K562 (cell line): ENCODE data around the gene BPTF. TPM values are rescaled to one million over a fixed set of nuclear protein-coding genes. Genes with fewer than 3 reads are reported as not detected.

Source experiments
- ATAC-seq: fragments of 200-7000 bp; cut with Tn5 transposase; 3 replicates; pipeline ENCODE4 v1.9.1; 2020; ENCODE audit warnings: moderate library complexity
- BruUV-seq: library from RNA; stranded (reverse); fragments of 400-500 nt; replicated peaks from 2 replicates; lab custom pipeline; 2021; lab: Mats Ljungman, UMichigan
- CTCF ChIA-PET: fragments of 300-600 bp; formaldehyde crosslinking; extraction: SDS; loops from one replicate; lab custom pipeline; 2021; ENCODE audit warnings: low intra/inter-chr PET ratio; lab: Yijun Ruan, JAX
- POLR2A ChIA-PET: fragments of 300-600, 350-650 bp; sonication (Branson Sonifier 250); formaldehyde crosslinking; extraction: SDS; loops from one replicate; lab custom pipeline; 2021; ENCODE audit warnings: antibody characterized with exemption, inconsistent platforms; lab: Yijun Ruan, JAX
- DNase-seq, 4 experiments: peaks; one replicate each; pipeline versions ENCODE4 v3.0.0 to v3.0.0-alpha.2; 2011 to 2018; ENCODE audit warnings: low spot score in 3 of 4, mixed read lengths in 3 of 4; ENCODE audit errors: extremely low read depth in 1 of 4
- FAIRE-seq: peaks from 2 replicates; lab custom pipeline; 2011; peaks lifted over from hg19 to GRCh38; lab: Jason Lieb, UNC
- H2AFZ ChIP-seq: 2 replicates; pipeline ENCODE4 v1.6.0; 2011; ENCODE audit warnings: low read depth, low read length, control low read depth, inconsistent platforms
- H3K27ac ChIP-seq: fragments of 200-600 bp; 3 replicates; pipeline ENCODE4 v1.8.0; 2011; ENCODE audit warnings: low read depth, mild to moderate bottlenecking, control low read depth, inconsistent platforms, low read length, moderate library complexity, mixed read lengths; ENCODE audit errors: extremely low read depth
- H3K27me3 ChIP-seq, 2 experiments: fragments of 300-600 bp in 1 of 2; 2 replicates in 1 of 2; 3 replicates in 1 of 2; pipeline versions ENCODE4 v1.6.0 to v1.8.0; 2011; ENCODE audit warnings: inconsistent platforms in 2 of 2, low read length in 2 of 2, mild to moderate bottlenecking in 1 of 2, mixed read lengths in 1 of 2, moderate library complexity in 1 of 2; ENCODE audit not compliant: control insufficient read depth in 2 of 2, insufficient read depth in 2 of 2
- H3K36me3 ChIP-seq: fragments of 300-600 bp; 3 replicates; pipeline ENCODE4 v1.8.0; 2011; ENCODE audit warnings: mild to moderate bottlenecking, low read length, inconsistent platforms; ENCODE audit not compliant: control insufficient read depth, insufficient read depth
- H3K4me1 ChIP-seq, 2 experiments: fragments of 200-600 bp in 1 of 2; replicated peaks in 1 of 2; 2 replicates in 1 of 2; 3 replicates in 1 of 2; pipeline versions ENCODE4 v1.5.1 to v1.8.0; 2011; ENCODE audit warnings: inconsistent platforms in 2 of 2, low read length in 2 of 2, mild to moderate bottlenecking in 1 of 2, mixed read lengths in 1 of 2, moderate library complexity in 1 of 2; ENCODE audit not compliant: control insufficient read depth in 2 of 2, insufficient read depth in 2 of 2
- H3K4me2 ChIP-seq: 2 replicates; pipeline ENCODE4 v1.6.1; 2011; ENCODE audit warnings: low read length, control low read depth, inconsistent platforms, mixed read lengths; ENCODE audit not compliant: insufficient read depth
- H3K4me3 ChIP-seq: fragments of 200-600 bp; sonication (generic), shearing (Covaris generic); 2 replicates; pipeline ENCODE4 v1.5.1; 2016; ENCODE audit warnings: control low read depth, inconsistent platforms
- H3K79me2 ChIP-seq: fragments of 200-600 bp; 3 replicates; pipeline ENCODE4 v1.8.0; 2011; ENCODE audit warnings: low read length, inconsistent platforms; ENCODE audit not compliant: control insufficient read depth, insufficient read depth
- H3K9ac ChIP-seq, 2 experiments: 2 replicates each; pipeline versions ENCODE4 v1.6.0 to v1.6.1; 2011; ENCODE audit warnings: low read depth in 2 of 2, low read length in 2 of 2, control low read depth in 1 of 2, inconsistent platforms in 1 of 2, mild to moderate bottlenecking in 1 of 2, mixed read lengths in 1 of 2; ENCODE audit not compliant: insufficient read depth in 1 of 2
- H3K9me1 ChIP-seq: one replicate; pipeline ENCODE4 v1.6.0; 2011; ENCODE audit warnings: inconsistent platforms, mild to moderate bottlenecking, low read length, moderate library complexity; ENCODE audit not compliant: control insufficient read depth, insufficient read depth
- H3K9me3 ChIP-seq: replicated peaks from 2 replicates; pipeline ENCODE4 v1.5.1; 2011; ENCODE audit warnings: low read depth, low read length, inconsistent platforms; ENCODE audit not compliant: control insufficient read depth, insufficient read depth
- H4K20me1 ChIP-seq: replicated peaks from 2 replicates; pipeline ENCODE4 v1.6.1; 2011; ENCODE audit warnings: low read length, inconsistent platforms, mixed read lengths; ENCODE audit not compliant: control insufficient read depth, insufficient read depth
- BHLHE40 ChIP-seq: IDR thresholded peaks from 2 replicates; pipeline ENCODE4 v1.6.1; 2011; ENCODE audit warnings: low read length, improper control_type of control experiment
- CTCFL ChIP-seq: IDR thresholded peaks from 2 replicates; pipeline ENCODE4 v1.6.1; 2011; ENCODE audit warnings: borderline replicate concordance, low read depth, mild to moderate bottlenecking, moderate library complexity, low read length; ENCODE audit not compliant: insufficient read depth, poor library complexity, severe bottlenecking
- DIDO1 ChIP-seq: fragments of 450-650 bp; IDR thresholded peaks from 2 replicates; pipeline ENCODE4 v1.6.1; 2016; ENCODE audit warnings: low read depth, missing biosample characterization, missing genetic modification characterization
- DLX4 ChIP-seq: fragments of 250-450 bp; sonication (Bioruptor Pico); IDR thresholded peaks from 2 replicates; pipeline ENCODE4 v1.6.1; 2021; ENCODE audit warnings: mild to moderate bottlenecking
- E2F8 ChIP-seq: fragments of 450-650 bp; IDR thresholded peaks from 2 replicates; pipeline ENCODE4 v1.7.1; 2018; ENCODE audit warnings: mild to moderate bottlenecking, low read depth; ENCODE audit not compliant: partially characterized antibody
- HMGN3 ChIP-seq: IDR thresholded peaks from 2 replicates; pipeline ENCODE4 v1.6.1; 2011; ENCODE audit warnings: borderline replicate concordance, low read depth, mild to moderate bottlenecking, mixed read lengths, low read length; ENCODE audit not compliant: insufficient read length; ENCODE audit errors: extremely low read depth
- SMARCA5 ChIP-seq: fragments of 450-650 bp; IDR thresholded peaks from 2 replicates; pipeline ENCODE4 v1.6.1; 2016
- SP1 ChIP-seq: sonication (generic); formaldehyde crosslinking; IDR thresholded peaks from 2 replicates; pipeline ENCODE4 v1.8.1; 2022; ENCODE audit warnings: mild to moderate bottlenecking, missing genetic modification reagents
- SRF ChIP-seq, 2 experiments: fragments of 250-450, 450-650 bp in 1 of 2; sonication (Bioruptor Pico) in 1 of 2; sonication (generic) in 1 of 2; formaldehyde crosslinking; IDR thresholded peaks; 2 replicates each; pipeline versions ENCODE4 v1.5.0 to v1.5.1; 2020 to 2022; ENCODE audit warnings: mild to moderate bottlenecking in 1 of 2, missing genetic modification reagents in 1 of 2
- TARDBP ChIP-seq: fragments of 450-650 bp; IDR thresholded peaks from 2 replicates; pipeline ENCODE4 v1.6.1; 2016
- TCFL5 ChIP-seq: fragments of 250-450 bp; sonication (Bioruptor Pico); conservative IDR thresholded peaks from 2 replicates; pipeline ENCODE4 v1.6.1; 2021; ENCODE audit warnings: mild to moderate bottlenecking, moderate library complexity, matching md5 sums
- ZFPM2 ChIP-seq: fragments of 250-450 bp; sonication (Bioruptor Pico); IDR thresholded peaks from 2 replicates; pipeline ENCODE4 v1.5.1; 2022; ENCODE audit warnings: mild to moderate bottlenecking
- ZNF175 ChIP-seq: fragments of 200-800 bp; sonication (Bioruptor generic); IDR thresholded peaks from 2 replicates; pipeline ENCODE4 v1.6.1; 2016; ENCODE audit warnings: low read depth, mild to moderate bottlenecking, missing genetic modification characterization, missing compliant biosample characterization
- ZNF24 ChIP-seq: fragments of 450-650 bp; IDR thresholded peaks from 2 replicates; pipeline ENCODE4 v1.6.1; 2016
- ZNF766 ChIP-seq: fragments of 200-800 bp; sonication (Bioruptor generic); conservative IDR thresholded peaks from 2 replicates; pipeline ENCODE4 v1.6.1; 2016; ENCODE audit warnings: missing genetic modification characterization, missing compliant biosample characterization
- WGBS: fragments of 100-300 bp; shearing (Covaris generic); methylation state at CpG from one replicate; pipeline ENCODE4 v1.1.6; 2016; ENCODE audit warnings: low coverage, mixed read lengths; ENCODE audit not compliant: insufficient coverage; ENCODE audit errors: missing lambda C conversion rate; 5-methylcytosine and 5-hydroxymethylcytosine counted together
- in situ Hi-C: fragments of 300-500 bp; cut with MboI; formaldehyde crosslinking; loops from 4 replicates; pipeline ENCODE4 v1.15.0; 2018; ENCODE audit warnings: inconsistent platforms, mixed read lengths
- intact Hi-C: fragments of 100-400 bp; cut with micrococcal nuclease; formaldehyde crosslinking; loops from 2 replicates; pipeline ENCODE4 v1.14.2; 2022
- polyA plus RNA-seq, 8 experiments: library from polyadenylated mRNA; depleted of rRNA in 4 of 8; stranded (reverse) in 5 of 8; unstranded in 3 of 8; fragments of >200 nt; fragmentation: Nextera tagmentation in 2 of 8; fragmentation: Illumina TruSeq in 1 of 8; extraction: Ambion mirVana in 2 of 8; extraction: Trizol in 1 of 8; gene quantifications; 2 replicates each; pipeline versions ENCODE4 v1.2.1 to v1.2.3, GENCODE V29; 2011 to 2014; ENCODE audit warnings: inconsistent platforms in 1 of 8, missing spikeins in 1 of 8
- total RNA-seq, 7 experiments: library from RNA; depleted of rRNA in 6 of 7; stranded (reverse); fragments of >200 nt in 6 of 7; fragmentation: Illumina TruSeq in 2 of 7; extraction: Trizol in 2 of 7; gene quantifications; 2 replicates each; pipeline versions ENCODE4 v1.2.1 to v1.2.3, GENCODE V29; 2011 to 2021; ENCODE audit warnings: low replicate concordance in 1 of 7

Gene BPTF
- total and polyA plus RNA-seq, 9 of the 15 experiments (the other 6 are each of a cell fraction or from before 2014, with no cell fraction given): 12.5 to 52.1 (median 26.9) TPM

GRCh38 chr17:68019675-68020408 is 194.5 kb downstream of the BPTF start:
- intact Hi-C loops (loop anchor here (10.0 kb wide), 1 partner anchor 185 kb away; no protein-coding TSS in a partner anchor), in situ Hi-C loops (no loop called here)
- peak overlapping the region; percentile 100 for H2AFZ ChIP-seq
- ChIA-PET POLR2A (interaction anchor here (0.7 to 1.7 kb wide), 12 partner anchors 8 to 363 kb away, joined by 3 to 18 read pairs (median 4); partner anchors contain the start of gene KPNA2), CTCF (interaction anchor here (0.6 kb wide), 1 partner anchor 1216 kb away, joined by 4 read pairs; no protein-coding TSS in a partner anchor)
- DNase-seq (peak; percentile 92 to 98 (median 94)), ATAC-seq (peak; percentile 97), FAIRE-seq (peak; percentile 83)
- BruUV-seq: TSS peak; percentile 100
- no peaks in the 10 kb centered on the region for H3K9me1 ChIP-seq
- no peaks in the 10 kb centered on the region for H3K79me2 ChIP-seq
- no peaks in the 10 kb centered on the region for H3K9me3 ChIP-seq
- H3K36me3 ChIP-seq: no peaks in the 10 kb centered on the region
- H3K27ac ChIP-seq: peak overlapping the region; percentile 95
- no peaks in the 10 kb centered on the region for H4K20me1 ChIP-seq
- H3K9ac ChIP-seq: peak overlapping the region; percentile 91 to 98
- peaks cover 12% of the 10 kb centered on the region in 2 experiments; a peak in 4 of 5 replicates for H3K4me1 ChIP-seq
- under 1% methylated on average over 34 of the region's 51 CpGs for WGBS
- H3K4me2 ChIP-seq: peak overlapping the region; percentile 95
- H3K27me3 ChIP-seq: no peaks in the 10 kb centered on the region
- H3K4me3 ChIP-seq: peak overlapping the region; percentile 58
- no peak for TF ChIP-seq ZFPM2 (CRISPR knock-in tag)
- no peak; the same call in 1 of the 2 replicates for TF ChIP-seq ZNF24
- TF ChIP-seq TARDBP: no peak
- 0 out of 2 replicates have a peak, but pooled peaks have one; percentile 17 for TF ChIP-seq SMARCA5
- TF ChIP-seq HMGN3: peak; percentile 75
- TF ChIP-seq DLX4 (CRISPR knock-in tag): no peak
- peak; percentile 71 for TF ChIP-seq E2F8
- TF ChIP-seq SRF (CRISPR knock-in tag; IDR thresholded peaks at IDR 0.05): 0 out of 4 replicates have a peak, but pooled peaks of 1 of the 2 experiments have one; percentile 62
- no peak; the same call in 1 of the 2 replicates for TF ChIP-seq TCFL5
- TF ChIP-seq ZNF175: 0 out of 2 replicates have a peak, but pooled peaks have one; percentile 13
- TF ChIP-seq DIDO1: no peak
- peak; percentile 89 for TF ChIP-seq BHLHE40
- peak; percentile 63; the same call in 1 of the 2 replicates for TF ChIP-seq ZNF766
- peak; percentile 93 for TF ChIP-seq SP1
- TF ChIP-seq CTCFL: peak; percentile 63
